WI38 (cell line): ENCODE data around the gene HSPA14.

Experiments
- H3K4me3 ChIP-seq: 2 replicates; pipeline ENCODE4 v1.5.1; 2011; ENCODE audit warnings: low read depth, mild to moderate bottlenecking, control low read depth, low read length
- CTCF ChIP-seq: IDR thresholded peaks from 2 replicates; pipeline ENCODE4 v1.5.1; 2012; ENCODE audit warnings: low read depth, mild to moderate bottlenecking, control low read depth, low read length

Gene HSPA14

GRCh38 chr10:14822879-14823755 lies 15.0 kb upstream of the HSPA14 start:
- peak; percentile 69 for TF ChIP-seq CTCF
- H3K4me3 ChIP-seq: no peak overlapping the region

- TF ChIP-seq CTCF: no peak
- H3K4me3 ChIP-seq: no peak overlapping the region
These were observed 14.1 kb upstream of the HSPA14 start for GRCh38 chr10:14823966-14824365.

- no peak for TF ChIP-seq CTCF
- no peak overlapping the region for H3K4me3 ChIP-seq
These were observed 11.9 kb upstream of the HSPA14 start for GRCh38 chr10:14826076-14826829.

- TF ChIP-seq CTCF: no peak
- no peak overlapping the region for H3K4me3 ChIP-seq
These were observed 5.0 kb upstream of the HSPA14 start for GRCh38 chr10:14833106-14833505.

GRCh38 chr10:14836208-14836607 lies 1.9 kb upstream of the HSPA14 start:
- no peak overlapping the region for H3K4me3 ChIP-seq
- TF ChIP-seq CTCF: no peak

GRCh38 chr10:14837003-14837756 lies 926 bp upstream of the HSPA14 start:
- peak overlapping the region; percentile 97 for H3K4me3 ChIP-seq
- TF ChIP-seq CTCF: no peak
